ENCODE data around the gene ITGA11.

ITGA11 gene

GRCh38 chr15:68404056-68404798, 27.7 kb downstream of the ITGA11 start:
- no peaks in the 10 kb centered on the region for H3K36me3 ChIP-seq (ENCODE audit: control insufficient read depth, insufficient read depth, low read length)
- no peak for TF ChIP-seq CTCF (IDR thresholded peaks at IDR 0.05; ENCODE audit: insufficient read depth, low read length, poor library complexity, severe bottlenecking)

GRCh38 chr15:68403161-68403941, 28.6 kb downstream of the ITGA11 start:
- no peak for DNase-seq (ENCODE audit: extremely low read depth, insufficient read length)
- Histone ChIP-seq H3K36me3 (ENCODE audit: control insufficient read depth, insufficient read depth, low read length) (no peaks in the 10 kb centered on the region), H3K4me3 (replicated peaks; ENCODE audit: low read depth, low read length) (no peak overlapping the region), H3K27me3 (replicated peaks; ENCODE audit: control insufficient read depth, insufficient read depth, low read length) (no peaks in the 10 kb centered on the region)
- no peak for TF ChIP-seq CTCF (IDR thresholded peaks at IDR 0.05; ENCODE audit: insufficient read depth, low read length, poor library complexity, severe bottlenecking)

More at GRCh38 chr15:68404056-68404798, 27.7 kb downstream of the ITGA11 start:
- Histone ChIP-seq H3K27me3 (replicated peaks; ENCODE audit: control insufficient read depth, insufficient read depth, low read length) (no peaks in the 10 kb centered on the region), H3K4me3 (replicated peaks; ENCODE audit: low read depth, low read length) (no peak overlapping the region)
- DNase-seq (ENCODE audit: extremely low read depth, insufficient read length): no peak

GRCh38 chr15:68402432-68403160, 29.4 kb downstream of the ITGA11 start:
- Histone ChIP-seq H3K36me3 (ENCODE audit: control insufficient read depth, insufficient read depth, low read length) (no peaks in the 10 kb centered on the region), H3K27me3 (replicated peaks; ENCODE audit: control insufficient read depth, insufficient read depth, low read length) (no peaks in the 10 kb centered on the region), H3K4me3 (replicated peaks; ENCODE audit: low read depth, low read length) (no peak overlapping the region)
- TF ChIP-seq CTCF (IDR thresholded peaks at IDR 0.05; ENCODE audit: insufficient read depth, low read length, poor library complexity, severe bottlenecking): no peak
- DNase-seq (ENCODE audit: extremely low read depth, insufficient read length): no peak

- no peak for DNase-seq (ENCODE audit: extremely low read depth, insufficient read length)
- Histone ChIP-seq H3K36me3 (ENCODE audit: control insufficient read depth, insufficient read depth, low read length) (no peaks in the 10 kb centered on the region), H3K27me3 (replicated peaks; ENCODE audit: control insufficient read depth, insufficient read depth, low read length) (no peaks in the 10 kb centered on the region), H3K4me3 (replicated peaks; ENCODE audit: low read depth, low read length) (no peak overlapping the region)
- no peak for TF ChIP-seq CTCF (IDR thresholded peaks at IDR 0.05; ENCODE audit: insufficient read depth, low read length, poor library complexity, severe bottlenecking)
These were observed 30.2 kb downstream of the ITGA11 start for GRCh38 chr15:68401496-68402431.

GRCh38 chr15:68400066-68400456, 31.9 kb downstream of the ITGA11 start:
- DNase-seq (ENCODE audit: extremely low read depth, insufficient read length): no peak

More at GRCh38 chr15:68400066-68400456, 31.9 kb downstream of the ITGA11 start:
- TF ChIP-seq CTCF (IDR thresholded peaks at IDR 0.05; ENCODE audit: insufficient read depth, low read length, poor library complexity, severe bottlenecking): no peak
- Histone ChIP-seq H3K27me3 (replicated peaks; ENCODE audit: control insufficient read depth, insufficient read depth, low read length) (no peaks in the 10 kb centered on the region), H3K4me3 (replicated peaks; ENCODE audit: low read depth, low read length) (no peak overlapping the region), H3K36me3 (ENCODE audit: control insufficient read depth, insufficient read depth, low read length) (no peaks in the 10 kb centered on the region)

Data from GM06990 (cell line).